Endothelial cell of umbilical vein (primary cell): ENCODE measurements around the gene TPRG1L.

Experiments
- EZH2 ChIP-seq: IDR thresholded peaks from 2 replicates; pipeline ENCODE4 v1.6.1; 2012; ENCODE audit warnings: borderline replicate concordance, low read depth, mild to moderate bottlenecking, moderate library complexity, low read length, inconsistent platforms; ENCODE audit not compliant: severe bottlenecking
- JUN ChIP-seq: IDR thresholded peaks from 2 replicates; pipeline ENCODE4 v1.6.1; 2011; ENCODE audit warnings: borderline replicate concordance, low read depth; ENCODE audit not compliant: insufficient read length, insufficient read depth

DNA sequence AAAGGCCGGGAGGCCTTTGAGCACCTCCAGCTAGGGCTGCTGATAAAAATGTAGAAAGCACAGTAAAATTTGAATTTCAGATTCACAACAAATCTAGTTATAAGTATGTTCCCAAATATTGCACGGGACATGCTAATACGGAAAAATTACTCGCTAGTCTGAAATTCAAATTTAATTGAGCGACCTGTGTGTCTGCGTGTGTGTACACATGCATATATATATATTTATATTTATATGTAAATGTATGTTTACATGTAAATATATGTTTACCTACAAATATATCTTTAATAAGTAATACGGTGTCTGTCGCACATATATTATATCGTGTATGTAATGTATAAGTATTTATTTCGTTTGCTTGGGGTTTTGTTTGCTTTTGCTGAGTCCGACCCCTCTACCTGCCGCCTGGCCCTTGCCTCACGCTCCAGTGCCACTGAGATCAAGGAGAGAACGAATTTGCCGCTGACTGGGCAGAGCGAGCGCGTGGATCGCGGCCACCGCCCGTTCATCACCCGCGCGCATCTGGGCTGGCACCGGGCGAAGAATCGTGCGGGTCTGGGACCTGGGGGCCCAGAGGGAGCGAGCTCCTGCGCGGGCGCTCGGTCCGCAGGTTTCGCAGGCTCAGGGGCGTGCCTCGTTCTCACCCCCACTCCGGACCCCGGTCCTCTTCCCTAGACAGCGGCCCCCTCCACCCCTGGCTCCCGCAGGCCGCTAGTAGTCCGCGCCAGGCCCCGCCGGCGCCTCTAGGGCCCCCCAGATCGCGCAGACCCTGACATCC lies 25.6 kb downstream of the TPRG1L start:
- no peak for TF ChIP-seq JUN
- no peak for TF ChIP-seq EZH2
